Nephron progenitor cell (in vitro differentiated cells): Measurements from ENCODE around the gene CCK.
A peak's percentile ranks its signal among the peaks of the same experiment; 100 is the strongest.

Experiments
- DNase-seq: peaks from one replicate; pipeline ENCODE4 v3.0.0; 2021
- H3K27ac Mint-ChIP-seq: 2 replicates; pipeline ENCODE4 v1.8.0; 2021; ENCODE audit warnings: mild to moderate bottlenecking, moderate library complexity, mixed read lengths
- H3K27me3 Mint-ChIP-seq: 2 replicates; pipeline ENCODE4 v1.8.0; 2021; ENCODE audit warnings: mild to moderate bottlenecking, low read depth, mixed read lengths; ENCODE audit not compliant: poor library complexity
- H3K36me3 Mint-ChIP-seq: 2 replicates; pipeline ENCODE4 v1.8.0; 2021; ENCODE audit warnings: low read depth, mixed read lengths
- H3K4me1 Mint-ChIP-seq: 2 replicates; pipeline ENCODE4 v1.8.0; 2021; ENCODE audit warnings: mixed read lengths
- H3K4me3 Mint-ChIP-seq: 2 replicates; pipeline ENCODE4 v1.8.0; 2021; ENCODE audit warnings: mild to moderate bottlenecking, moderate library complexity, mixed read lengths
- H3K9me3 Mint-ChIP-seq: 2 replicates; pipeline ENCODE4 v1.8.0; 2021; ENCODE audit warnings: mild to moderate bottlenecking, moderate library complexity, mixed read lengths
- TF ChIP-seq, protein P1 (sequence below): fragments of 200-600 bp; sonication (generic); IDR thresholded peaks from 2 replicates; pipeline ENCODE4 v1.5.0; 2021; ENCODE audit warnings: antibody characterized with exemption

CCK gene

DNA sequence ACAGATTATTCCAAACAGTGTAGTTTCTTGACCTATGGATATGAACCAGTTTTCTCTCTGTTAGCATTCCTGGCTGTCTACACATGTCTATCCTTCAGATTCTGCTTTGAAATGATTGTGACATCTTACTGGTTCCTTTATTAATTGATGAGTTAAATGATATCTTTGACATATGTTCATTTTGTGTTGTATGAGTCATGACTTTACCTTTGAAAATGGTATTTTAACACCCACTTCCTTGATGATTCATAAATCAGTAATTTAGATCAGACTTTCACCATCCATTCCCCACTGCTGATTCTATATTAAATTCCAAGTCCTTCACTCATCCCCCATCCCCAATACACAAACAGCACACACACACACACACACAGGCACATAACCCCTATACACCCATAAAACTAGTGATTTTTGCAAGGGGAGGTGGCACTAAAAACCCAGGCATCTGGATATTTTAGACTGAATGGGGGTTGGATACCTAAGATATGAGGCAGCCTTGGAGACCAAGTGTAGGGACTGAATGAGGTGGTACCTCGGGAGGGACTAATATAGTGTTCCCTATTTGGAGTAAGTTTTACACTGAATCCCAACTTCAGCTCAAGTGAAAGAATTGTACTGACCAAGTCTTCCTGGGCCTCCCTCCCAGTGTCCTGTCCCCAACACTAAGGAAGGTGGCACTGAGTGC lies 9.7 kb downstream of the CCK start:
- Mint-ChIP-seq H3K27ac (no peak overlapping the region), H3K27me3 (peaks cover 39% of the 10 kb centered on the region), H3K9me3 (no peaks in the 10 kb centered on the region), H3K4me1 (peaks cover 14% of the 10 kb centered on the region), H3K4me3 (no peak overlapping the region), H3K36me3 (no peaks in the 10 kb centered on the region)
- DNase-seq = no peak
- TF ChIP-seq, protein P1, sequence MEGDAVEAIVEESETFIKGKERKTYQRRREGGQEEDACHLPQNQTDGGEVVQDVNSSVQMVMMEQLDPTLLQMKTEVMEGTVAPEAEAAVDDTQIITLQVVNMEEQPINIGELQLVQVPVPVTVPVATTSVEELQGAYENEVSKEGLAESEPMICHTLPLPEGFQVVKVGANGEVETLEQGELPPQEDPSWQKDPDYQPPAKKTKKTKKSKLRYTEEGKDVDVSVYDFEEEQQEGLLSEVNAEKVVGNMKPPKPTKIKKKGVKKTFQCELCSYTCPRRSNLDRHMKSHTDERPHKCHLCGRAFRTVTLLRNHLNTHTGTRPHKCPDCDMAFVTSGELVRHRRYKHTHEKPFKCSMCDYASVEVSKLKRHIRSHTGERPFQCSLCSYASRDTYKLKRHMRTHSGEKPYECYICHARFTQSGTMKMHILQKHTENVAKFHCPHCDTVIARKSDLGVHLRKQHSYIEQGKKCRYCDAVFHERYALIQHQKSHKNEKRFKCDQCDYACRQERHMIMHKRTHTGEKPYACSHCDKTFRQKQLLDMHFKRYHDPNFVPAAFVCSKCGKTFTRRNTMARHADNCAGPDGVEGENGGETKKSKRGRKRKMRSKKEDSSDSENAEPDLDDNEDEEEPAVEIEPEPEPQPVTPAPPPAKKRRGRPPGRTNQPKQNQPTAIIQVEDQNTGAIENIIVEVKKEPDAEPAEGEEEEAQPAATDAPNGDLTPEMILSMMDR = no peak

DNA sequence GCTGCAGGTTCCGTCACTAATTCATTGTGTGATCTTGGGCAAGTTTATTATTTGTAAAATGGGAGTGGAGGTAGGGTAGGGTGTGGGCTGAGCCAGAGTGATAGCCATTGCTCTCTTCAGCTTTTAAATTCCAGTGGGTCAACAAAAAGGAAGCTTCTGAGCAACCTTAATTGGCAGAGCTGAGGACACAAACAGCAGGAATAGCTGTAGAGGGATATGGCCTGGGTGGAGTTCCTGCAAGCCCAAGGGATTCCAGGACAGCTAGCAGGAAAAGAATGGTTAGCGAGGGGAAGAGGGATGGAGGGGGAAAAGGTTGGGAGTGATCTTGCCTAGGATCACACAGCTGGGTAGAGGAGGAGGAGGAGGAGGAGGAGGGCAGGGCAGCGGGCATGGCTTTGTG lies 11.4 kb downstream of the CCK start:
- Mint-ChIP-seq H3K4me3 (no peak overlapping the region), H3K9me3 (no peaks in the 10 kb centered on the region), H3K27me3 (peaks cover 25% of the 10 kb centered on the region), H3K36me3 (no peaks in the 10 kb centered on the region), H3K4me1 (peaks cover 14% of the 10 kb centered on the region), H3K27ac (no peak overlapping the region)
- no peak for DNase-seq
- TF ChIP-seq, protein P1 = no peak

DNA sequence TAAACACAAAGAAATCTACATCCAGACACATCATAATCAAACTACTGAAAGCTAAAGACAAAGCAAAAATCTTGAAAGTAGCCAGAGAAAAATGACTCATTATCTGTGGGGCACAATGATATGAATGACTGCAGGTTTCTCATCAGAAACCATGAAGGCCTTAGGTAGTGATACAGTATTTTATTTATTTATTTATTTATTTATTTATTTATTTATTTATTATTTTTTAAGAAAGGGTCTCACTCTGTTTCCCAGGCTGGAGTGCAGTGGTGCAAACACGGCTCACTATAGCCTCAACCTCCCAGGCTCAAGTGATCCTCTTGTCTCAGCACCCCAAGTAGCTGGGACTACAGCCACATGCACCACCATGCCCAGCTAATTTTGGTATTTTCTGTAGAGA lies 15.2 kb downstream of the CCK start:
- no peaks in the 10 kb centered on the region for H3K36me3 Mint-ChIP-seq
- H3K27ac Mint-ChIP-seq = no peak overlapping the region
- peaks cover 14% of the 10 kb centered on the region for H3K4me1 Mint-ChIP-seq
- DNase-seq = no peak
- peaks cover 37% of the 10 kb centered on the region for H3K27me3 Mint-ChIP-seq
- TF ChIP-seq, protein P1 = no peak
- H3K9me3 Mint-ChIP-seq = no peaks in the 10 kb centered on the region
- no peak overlapping the region for H3K4me3 Mint-ChIP-seq

DNA sequence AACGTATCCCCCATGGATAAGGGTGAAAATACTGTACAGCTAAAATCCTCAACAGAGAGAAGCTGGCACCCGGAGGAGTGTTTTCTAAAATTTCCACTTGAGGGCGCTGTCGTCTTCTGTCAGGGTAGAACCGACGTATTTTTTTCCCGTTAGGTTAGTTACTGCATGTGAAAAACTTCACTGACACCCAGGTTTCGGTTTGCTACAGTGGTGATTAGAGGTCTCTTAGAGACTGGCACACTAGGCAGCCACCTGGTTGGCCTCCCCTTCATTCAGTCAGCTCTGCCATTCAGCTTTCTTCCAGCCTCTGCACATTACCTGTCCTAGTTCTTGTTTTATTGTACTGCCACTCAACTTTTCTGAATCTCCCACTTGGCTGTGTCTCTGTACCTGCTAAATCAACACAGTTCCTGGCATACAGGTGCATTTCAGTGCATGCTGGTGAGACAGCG lies 18.4 kb downstream of the CCK start:
- DNase-seq = peak; percentile 67
- TF ChIP-seq, protein P1 = peak; percentile 78

DNA sequence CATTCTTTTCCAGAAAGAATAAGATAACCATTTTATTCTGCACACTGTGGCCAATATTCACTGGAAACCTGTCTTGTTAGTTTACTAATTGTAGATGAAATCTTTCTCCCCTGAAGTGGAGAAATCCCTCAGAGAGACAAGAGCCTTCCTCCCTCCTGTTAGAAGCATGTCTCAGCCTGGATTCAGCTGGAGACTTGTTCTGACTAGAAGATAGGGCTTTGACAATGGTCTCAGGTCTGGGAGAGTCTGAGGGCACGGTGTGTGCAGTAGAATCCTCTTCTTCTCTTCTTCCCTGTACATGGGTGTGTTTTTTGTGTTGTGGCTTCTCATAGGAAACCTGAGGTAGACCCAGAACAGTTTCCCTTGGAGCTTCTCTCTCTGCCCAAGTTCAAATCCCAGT lies 19.9 kb downstream of the CCK start:
- H3K36me3 Mint-ChIP-seq = no peaks in the 10 kb centered on the region
- peaks cover 8% of the 10 kb centered on the region for H3K9me3 Mint-ChIP-seq
- no peak overlapping the region for H3K27ac Mint-ChIP-seq
- no peaks in the 10 kb centered on the region for H3K4me1 Mint-ChIP-seq
- no peak for DNase-seq
- no peak overlapping the region for H3K4me3 Mint-ChIP-seq
- TF ChIP-seq, protein P1 = no peak
- H3K27me3 Mint-ChIP-seq = peaks cover 33% of the 10 kb centered on the region

More for the DNA sequence above, 18.4 kb downstream of the CCK start:
- H3K27ac Mint-ChIP-seq = no peak overlapping the region
- no peaks in the 10 kb centered on the region for H3K4me1 Mint-ChIP-seq
- H3K27me3 Mint-ChIP-seq = peaks cover 36% of the 10 kb centered on the region
- no peak overlapping the region for H3K4me3 Mint-ChIP-seq
- H3K36me3 Mint-ChIP-seq = no peaks in the 10 kb centered on the region
- H3K9me3 Mint-ChIP-seq = peaks cover 3% of the 10 kb centered on the region

DNA sequence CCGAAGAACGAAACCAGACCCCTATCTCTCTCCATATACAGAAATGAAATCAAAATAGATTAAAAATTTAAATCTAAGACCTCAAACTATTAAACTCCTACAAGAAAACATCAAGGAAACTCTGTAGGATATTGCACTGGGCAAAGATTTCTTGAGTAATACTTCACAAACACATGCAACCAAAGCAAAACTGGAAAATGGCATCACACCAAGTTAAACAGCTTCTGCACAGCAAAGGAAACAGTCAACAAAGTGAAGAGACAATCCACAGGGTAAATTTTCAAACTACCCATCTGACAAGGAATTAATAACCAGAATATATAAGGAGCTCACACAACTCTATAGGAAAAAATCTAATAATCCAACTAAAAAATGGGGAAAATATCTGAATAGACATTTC lies 29.4 kb downstream of the CCK start:
- Mint-ChIP-seq H3K27me3 (peaks cover 6% of the 10 kb centered on the region), H3K36me3 (no peaks in the 10 kb centered on the region), H3K4me3 (no peak overlapping the region), H3K27ac (no peak overlapping the region), H3K9me3 (peaks cover 46% of the 10 kb centered on the region), H3K4me1 (no peaks in the 10 kb centered on the region)
- TF ChIP-seq, protein P1 = no peak
- no peak for DNase-seq
